Peyer's patch (tissue), 4 donors: ENCODE measurements around the gene ENPP4. TPM values are rescaled to one million over a fixed set of nuclear protein-coding genes. Genes with fewer than 3 reads are reported as not detected.
"Not testable (repeated sequence)": the region's sequence is repeated elsewhere in the genome, so short reads cannot be mapped to it uniquely, and the experiment has no call there.

Experiments used
- DNase-seq, 3 donors: peaks; one replicate each; pipeline ENCODE4 v3.0.0-alpha.2; 2017 to 2019
- H3K27ac ChIP-seq, 4 donors: fragments of 200-600 bp; sonication (generic); one replicate each; pipeline ENCODE4 v1.5.1; 2016 to 2019
- H3K27me3 ChIP-seq, 2 donors: fragments of 200-600 bp; sonication (generic); one replicate each; pipeline ENCODE4 v1.5.1; 2019
- H3K36me3 ChIP-seq, 3 donors: fragments of 200-600 bp; sonication (generic); one replicate each; pipeline ENCODE4 v1.5.1; 2016 to 2019
- H3K4me1 ChIP-seq, 4 donors: fragments of 200-600 bp; sonication (generic); one replicate each; pipeline ENCODE4 v1.5.1; 2016 to 2019
- H3K4me3 ChIP-seq, 4 donors: fragments of 200-600 bp; sonication (generic); 1 replicate in 3 of 4; 2 replicates in 1 of 4; pipeline ENCODE4 v1.5.1; 2016 to 2019; ENCODE audit warnings: mild to moderate bottlenecking in 1 of 4
- H3K9me3 ChIP-seq, 4 donors: fragments of 200-600 bp; sonication (generic); one replicate each; pipeline ENCODE4 v1.5.1; 2016 to 2019; ENCODE audit warnings: mild to moderate bottlenecking in 1 of 4
- POLR2A ChIP-seq, 2 donors: fragments of 450-650 bp; IDR thresholded peaks; one replicate each; pipeline ENCODE4 v1.5.1; 2017; ENCODE audit warnings: antibody characterized with exemption in 2 of 2, mild to moderate bottlenecking in 2 of 2, moderate library complexity in 2 of 2
- total RNA-seq, 4 donors: library from RNA; depleted of rRNA; stranded (reverse); fragments of >200 nt; gene quantifications; one replicate each; pipeline ENCODE4 v1.1.0, GENCODE V29; 2016
- TF ChIP-seq, protein P1 (sequence below), 6 experiments: fragments of 450-650 bp in 4 of 6; fragments of 200-600 bp in 2 of 6; sonication (generic) in 1 of 6; IDR thresholded peaks; one replicate each; pipeline ENCODE4 v1.5.1; 2017 to 2019; ENCODE audit warnings: antibody characterized with exemption in 6 of 6, mild to moderate bottlenecking in 3 of 6, moderate library complexity in 1 of 6

The ENPP4 gene, protein sequence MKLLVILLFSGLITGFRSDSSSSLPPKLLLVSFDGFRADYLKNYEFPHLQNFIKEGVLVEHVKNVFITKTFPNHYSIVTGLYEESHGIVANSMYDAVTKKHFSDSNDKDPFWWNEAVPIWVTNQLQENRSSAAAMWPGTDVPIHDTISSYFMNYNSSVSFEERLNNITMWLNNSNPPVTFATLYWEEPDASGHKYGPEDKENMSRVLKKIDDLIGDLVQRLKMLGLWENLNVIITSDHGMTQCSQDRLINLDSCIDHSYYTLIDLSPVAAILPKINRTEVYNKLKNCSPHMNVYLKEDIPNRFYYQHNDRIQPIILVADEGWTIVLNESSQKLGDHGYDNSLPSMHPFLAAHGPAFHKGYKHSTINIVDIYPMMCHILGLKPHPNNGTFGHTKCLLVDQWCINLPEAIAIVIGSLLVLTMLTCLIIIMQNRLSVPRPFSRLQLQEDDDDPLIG
- 10 to 100 TPM in 3 of 4 donors, 1 to 10 TPM in 1; 4.1 to 22.6 (median 14.1) TPM for total RNA-seq

DNA sequence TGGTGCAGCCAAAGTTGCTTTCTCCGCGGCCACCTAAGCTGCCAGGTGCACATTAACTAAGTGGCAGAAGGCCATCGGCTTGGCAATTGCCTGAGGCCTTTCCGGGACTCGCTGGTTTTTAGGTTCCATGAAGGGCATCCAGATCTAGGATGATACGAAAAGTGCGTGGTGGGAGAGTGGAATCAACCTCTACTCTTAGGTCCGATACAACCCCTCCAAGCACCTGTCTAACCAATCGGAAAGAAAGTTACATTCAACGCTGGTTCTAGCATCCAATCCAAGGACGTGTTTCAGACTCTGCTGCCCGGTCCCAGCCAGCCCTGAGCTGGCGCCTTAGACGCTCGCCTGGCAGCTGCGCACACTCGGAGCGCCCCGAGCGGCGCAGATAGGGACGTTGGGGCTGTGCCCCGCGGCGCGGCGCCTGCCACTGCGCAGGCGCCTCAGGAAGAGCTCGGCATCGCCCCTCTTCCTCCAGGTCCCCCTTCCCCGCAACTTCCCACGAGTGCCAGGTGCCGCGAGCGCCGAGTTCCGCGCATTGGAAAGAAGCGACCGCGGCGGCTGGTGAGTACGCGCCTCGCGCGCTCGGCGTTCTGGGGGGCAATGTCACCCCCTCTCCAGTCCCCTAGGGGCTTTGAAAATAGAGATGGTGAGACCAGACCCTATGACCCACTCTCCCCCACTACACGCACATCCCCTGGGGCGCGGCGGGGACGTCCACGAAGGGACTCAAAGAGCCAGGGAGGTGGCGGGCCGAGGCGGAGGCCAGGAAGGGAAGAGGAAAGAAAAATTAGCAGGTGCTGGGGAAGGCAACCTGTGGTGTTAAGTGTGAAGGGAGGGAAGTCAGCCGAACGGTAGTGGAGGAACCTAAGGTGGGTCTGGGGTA, at the start of gene ENPP4:
Gene ENPP4 (plus strand): TSS at position 361 of the 883 bp plus-strand sequence. CDS start 9,595 bp downstream, outside the sequence.
- H3K27ac ChIP-seq: peak within 1 kb of the TSS; percentile 76 to 84 (median 79)
- no peaks in the 10 kb centered on the region for H3K4me1 ChIP-seq
- TF ChIP-seq, protein P1, sequence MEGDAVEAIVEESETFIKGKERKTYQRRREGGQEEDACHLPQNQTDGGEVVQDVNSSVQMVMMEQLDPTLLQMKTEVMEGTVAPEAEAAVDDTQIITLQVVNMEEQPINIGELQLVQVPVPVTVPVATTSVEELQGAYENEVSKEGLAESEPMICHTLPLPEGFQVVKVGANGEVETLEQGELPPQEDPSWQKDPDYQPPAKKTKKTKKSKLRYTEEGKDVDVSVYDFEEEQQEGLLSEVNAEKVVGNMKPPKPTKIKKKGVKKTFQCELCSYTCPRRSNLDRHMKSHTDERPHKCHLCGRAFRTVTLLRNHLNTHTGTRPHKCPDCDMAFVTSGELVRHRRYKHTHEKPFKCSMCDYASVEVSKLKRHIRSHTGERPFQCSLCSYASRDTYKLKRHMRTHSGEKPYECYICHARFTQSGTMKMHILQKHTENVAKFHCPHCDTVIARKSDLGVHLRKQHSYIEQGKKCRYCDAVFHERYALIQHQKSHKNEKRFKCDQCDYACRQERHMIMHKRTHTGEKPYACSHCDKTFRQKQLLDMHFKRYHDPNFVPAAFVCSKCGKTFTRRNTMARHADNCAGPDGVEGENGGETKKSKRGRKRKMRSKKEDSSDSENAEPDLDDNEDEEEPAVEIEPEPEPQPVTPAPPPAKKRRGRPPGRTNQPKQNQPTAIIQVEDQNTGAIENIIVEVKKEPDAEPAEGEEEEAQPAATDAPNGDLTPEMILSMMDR (IDR thresholded peaks at IDR 0.05): peak in 1 of 6 experiments; percentile 1
- peak; percentile 80 to 86 for TF ChIP-seq POLR2A (IDR thresholded peaks at IDR 0.05)
- no peaks in the 10 kb centered on the region for H3K9me3 ChIP-seq
- H3K4me3 ChIP-seq: peak within 1 kb of the TSS; percentile 60 to 87 (median 78)
- no peaks in the 10 kb centered on the region for H3K27me3 ChIP-seq
- peak; percentile 84 to 95 (median 89) for DNase-seq
- no peaks in the 10 kb centered on the region for H3K36me3 ChIP-seq

DNA sequence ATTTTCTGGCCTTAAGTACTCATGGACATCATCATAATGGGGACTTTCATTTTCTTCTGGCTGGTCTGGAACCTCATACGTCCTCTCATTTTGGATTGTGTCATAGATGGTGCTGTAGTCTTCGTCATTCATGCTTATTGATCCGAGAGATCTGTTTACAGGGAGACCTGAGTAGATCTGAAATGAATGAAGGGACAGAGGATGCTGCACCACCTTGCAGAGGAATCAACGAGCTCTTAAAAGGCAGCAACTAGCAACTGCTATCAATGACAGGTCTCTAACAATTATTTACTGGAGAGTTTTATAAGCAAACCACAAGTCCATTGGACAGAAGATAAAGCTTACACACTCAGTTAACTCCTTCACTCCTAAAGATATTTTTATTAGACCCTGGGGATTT, 49.7 kb upstream of the ENPP4 start:
- H3K4me3 ChIP-seq: peak overlapping the region in 2 of 4 donors; percentile 37 to 46
- peak overlapping the region in 3 of 4 donors; percentile 38 to 79 (median 76) for H3K27ac ChIP-seq
- H3K9me3 ChIP-seq: no peaks in the 10 kb centered on the region
- TF ChIP-seq POLR2A (IDR thresholded peaks at IDR 0.05): peak; percentile 46 to 61
- TF ChIP-seq, protein P1 (IDR thresholded peaks at IDR 0.05): no peak
- H3K36me3 ChIP-seq: no peaks in the 10 kb centered on the region
- H3K27me3 ChIP-seq: no peaks in the 10 kb centered on the region
- H3K4me1 ChIP-seq: no peaks in the 10 kb centered on the region
- DNase-seq: no peak

DNA sequence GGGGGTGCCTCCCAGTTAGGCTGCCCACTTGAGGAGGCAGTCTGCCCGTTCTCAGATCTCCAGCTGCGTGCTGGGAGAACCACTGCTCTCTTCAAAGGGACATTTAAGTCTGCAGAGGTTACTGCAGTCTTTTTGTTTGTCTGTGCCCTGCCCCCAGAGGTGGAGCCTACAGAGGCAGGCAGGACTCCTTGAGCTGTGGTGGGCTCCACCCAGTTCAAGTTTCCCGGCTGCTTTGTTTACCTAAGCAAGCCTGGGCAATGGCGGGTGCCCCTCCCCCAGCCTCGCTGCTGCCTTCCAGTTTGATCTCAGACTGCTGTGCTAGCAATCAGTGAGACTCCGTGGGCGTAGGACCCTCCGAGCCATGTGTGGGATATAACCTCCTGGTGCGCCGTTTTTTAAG, 44.1 kb upstream of the ENPP4 start:
- H3K27ac ChIP-seq, H3K36me3 ChIP-seq, H3K4me3 ChIP-seq, H3K9me3 ChIP-seq, H3K27me3 ChIP-seq, H3K4me1 ChIP-seq, DNase-seq: not testable (repeated sequence)

DNA sequence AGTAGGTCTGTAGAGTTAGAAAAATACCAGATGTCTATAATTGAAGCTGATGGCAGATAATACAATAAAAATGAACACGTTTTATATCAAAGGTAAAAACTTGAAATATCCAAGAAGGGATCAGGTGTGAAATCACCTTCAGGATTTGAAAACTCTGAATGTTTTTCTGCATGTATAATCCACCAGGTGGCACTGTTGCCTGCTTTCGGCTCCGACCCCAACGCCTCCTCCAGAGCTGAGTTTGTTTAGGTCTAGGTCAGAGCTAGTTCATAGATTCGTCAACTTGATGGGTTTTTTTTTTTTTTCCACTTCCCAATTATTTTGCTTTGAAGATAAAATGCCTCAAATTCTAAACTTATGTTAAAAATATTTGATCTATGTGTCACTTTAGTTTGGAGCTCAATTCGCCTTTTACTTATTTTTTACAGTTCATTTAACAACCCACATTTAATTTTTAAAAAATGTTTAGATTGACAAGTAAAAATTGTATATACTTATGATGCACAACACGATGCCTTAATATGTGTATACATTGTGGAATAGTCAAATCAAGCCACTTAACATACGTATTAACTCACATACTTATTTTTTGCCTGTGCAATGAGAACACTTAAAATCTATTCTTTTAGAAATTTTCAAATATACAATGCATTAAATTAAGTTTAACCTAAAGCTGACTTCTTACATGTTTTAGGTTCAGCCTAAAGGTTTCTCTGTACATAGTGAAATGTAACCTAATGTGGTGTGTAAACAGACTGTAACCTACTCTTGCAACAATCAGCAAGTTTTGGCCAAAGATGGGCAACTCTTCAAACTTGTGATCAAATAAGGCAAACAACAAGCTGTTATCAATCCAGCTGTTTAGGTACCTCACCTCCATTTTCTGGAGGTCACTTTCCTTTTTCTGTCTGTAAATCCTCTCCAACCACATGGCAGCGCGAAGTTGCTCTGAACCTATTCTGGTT, 39.4 kb upstream of the ENPP4 start:
- DNase-seq: peak in 2 of 3 donors; percentile 46 to 81

DNA sequence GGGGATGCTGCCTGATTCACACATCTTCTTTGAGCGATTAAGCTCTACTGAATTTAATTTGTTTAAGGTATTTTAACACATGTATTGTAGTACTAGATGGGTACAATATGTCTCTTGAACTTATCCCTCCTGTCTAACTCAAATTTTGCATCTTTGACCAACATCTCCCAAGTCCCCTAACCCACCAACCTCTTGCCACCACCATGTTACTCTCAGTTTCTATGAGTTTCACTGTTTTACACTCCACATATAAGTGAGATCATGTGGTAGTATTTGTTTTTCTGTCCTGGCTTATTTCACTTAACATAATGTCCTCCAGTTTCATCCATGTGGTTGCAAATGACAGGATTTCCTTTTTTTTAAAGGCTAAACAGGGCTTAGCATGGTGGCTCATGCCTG, 38.7 kb upstream of the ENPP4 start:
- H3K9me3 ChIP-seq: peaks cover 0 to 7% (median 4%) of the 10 kb centered on the region in 4 donors
- H3K4me3 ChIP-seq: no peak overlapping the region
- H3K27ac ChIP-seq: no peak overlapping the region
- TF ChIP-seq POLR2A (IDR thresholded peaks at IDR 0.05): no peak
- TF ChIP-seq, protein P1 (IDR thresholded peaks at IDR 0.05): no peak
- no peaks in the 10 kb centered on the region for H3K4me1 ChIP-seq
- no peaks in the 10 kb centered on the region for H3K36me3 ChIP-seq
- no peak for DNase-seq
- no peaks in the 10 kb centered on the region for H3K27me3 ChIP-seq

More for the DNA sequence above, 39.4 kb upstream of the ENPP4 start:
- H3K36me3 ChIP-seq: no peaks in the 10 kb centered on the region
- TF ChIP-seq POLR2A (IDR thresholded peaks at IDR 0.05): no peak
- TF ChIP-seq, protein P1 (IDR thresholded peaks at IDR 0.05): peak; percentile 38 to 81 (median 78)
- H3K4me3 ChIP-seq: no peak overlapping the region
- no peaks in the 10 kb centered on the region for H3K27me3 ChIP-seq
- H3K9me3 ChIP-seq: peaks cover 0 to 7% (median 3%) of the 10 kb centered on the region in 4 donors
- no peak overlapping the region for H3K27ac ChIP-seq
- no peaks in the 10 kb centered on the region for H3K4me1 ChIP-seq
